HFF-Myc (cell line): ENCODE data around the gene PNLIP.

Experiments
- DNase-seq: peaks from one replicate; pipeline ENCODE4 v3.0.0-alpha.2; 2011; ENCODE audit warnings: low read depth; ENCODE audit errors: extremely low read depth
- H3K4me3 ChIP-seq: replicated peaks from 2 replicates; pipeline ENCODE4 v1.5.1; 2011; ENCODE audit warnings: low read depth, mild to moderate bottlenecking, control low read depth, low read length
- TF ChIP-seq, protein P1 (sequence below): IDR thresholded peaks from 2 replicates; pipeline ENCODE4 v1.5.1; 2012; ENCODE audit warnings: mild to moderate bottlenecking, low read depth, low read length, control low read depth; ENCODE audit errors: missing control alignments

The PNLIP gene

DNA sequence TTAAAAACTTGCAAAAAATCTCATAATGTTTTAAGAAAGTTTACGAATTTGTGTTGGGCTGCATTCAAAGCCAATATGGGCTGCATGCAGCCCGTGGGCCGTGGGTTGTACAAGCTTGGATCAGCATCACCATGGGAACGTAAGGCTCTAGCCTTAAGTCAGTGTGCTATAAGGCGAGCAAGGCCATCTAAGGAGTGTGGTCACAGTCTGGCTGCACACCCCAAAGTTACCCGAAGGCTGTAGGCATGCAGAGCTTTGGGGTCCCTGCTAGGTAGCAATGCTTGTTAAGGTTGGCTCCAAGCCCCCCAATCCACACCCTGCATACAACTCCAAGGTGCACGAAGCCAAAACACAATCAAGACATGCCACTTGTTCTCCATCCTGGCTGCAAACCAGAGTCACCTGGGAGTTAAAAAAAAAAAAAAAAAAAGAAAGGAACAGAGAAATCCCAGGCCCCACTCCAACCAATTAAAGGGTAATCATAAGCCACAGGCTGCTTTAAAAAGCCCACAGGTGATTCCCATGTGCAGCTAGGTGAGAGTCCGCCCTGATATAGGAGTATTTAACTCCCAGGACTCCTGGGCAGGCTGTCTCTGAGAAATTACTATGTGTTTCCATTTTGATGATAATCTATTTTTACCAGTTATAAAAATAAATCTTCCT, 66.5 kb downstream of the PNLIP start:
- no peak for DNase-seq
- no peak overlapping the region for H3K4me3 ChIP-seq
- TF ChIP-seq, protein P1, sequence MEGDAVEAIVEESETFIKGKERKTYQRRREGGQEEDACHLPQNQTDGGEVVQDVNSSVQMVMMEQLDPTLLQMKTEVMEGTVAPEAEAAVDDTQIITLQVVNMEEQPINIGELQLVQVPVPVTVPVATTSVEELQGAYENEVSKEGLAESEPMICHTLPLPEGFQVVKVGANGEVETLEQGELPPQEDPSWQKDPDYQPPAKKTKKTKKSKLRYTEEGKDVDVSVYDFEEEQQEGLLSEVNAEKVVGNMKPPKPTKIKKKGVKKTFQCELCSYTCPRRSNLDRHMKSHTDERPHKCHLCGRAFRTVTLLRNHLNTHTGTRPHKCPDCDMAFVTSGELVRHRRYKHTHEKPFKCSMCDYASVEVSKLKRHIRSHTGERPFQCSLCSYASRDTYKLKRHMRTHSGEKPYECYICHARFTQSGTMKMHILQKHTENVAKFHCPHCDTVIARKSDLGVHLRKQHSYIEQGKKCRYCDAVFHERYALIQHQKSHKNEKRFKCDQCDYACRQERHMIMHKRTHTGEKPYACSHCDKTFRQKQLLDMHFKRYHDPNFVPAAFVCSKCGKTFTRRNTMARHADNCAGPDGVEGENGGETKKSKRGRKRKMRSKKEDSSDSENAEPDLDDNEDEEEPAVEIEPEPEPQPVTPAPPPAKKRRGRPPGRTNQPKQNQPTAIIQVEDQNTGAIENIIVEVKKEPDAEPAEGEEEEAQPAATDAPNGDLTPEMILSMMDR, result no peak

DNA sequence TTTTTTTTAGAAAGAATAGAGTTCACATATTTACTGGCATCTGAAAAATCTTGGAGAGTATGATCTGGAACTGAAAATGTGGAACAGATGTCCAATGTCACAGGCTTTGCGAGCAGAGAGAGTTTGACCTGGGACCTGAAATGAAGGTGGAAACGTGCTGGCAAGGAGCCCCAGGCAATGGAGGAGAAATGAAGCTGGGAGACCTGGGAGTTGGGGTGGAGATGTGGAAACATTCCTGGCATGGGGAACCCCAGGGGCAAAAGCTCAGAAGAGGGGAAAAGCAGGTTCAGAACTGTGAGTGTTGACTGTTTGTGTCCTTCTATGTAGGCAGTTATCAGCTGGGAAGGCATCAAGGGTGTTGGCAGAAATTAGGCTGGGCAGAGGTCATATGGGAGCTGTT, 67.7 kb downstream of the PNLIP start:
- no peak overlapping the region for H3K4me3 ChIP-seq
- DNase-seq, result no peak
- TF ChIP-seq, protein P1, result no peak

DNA sequence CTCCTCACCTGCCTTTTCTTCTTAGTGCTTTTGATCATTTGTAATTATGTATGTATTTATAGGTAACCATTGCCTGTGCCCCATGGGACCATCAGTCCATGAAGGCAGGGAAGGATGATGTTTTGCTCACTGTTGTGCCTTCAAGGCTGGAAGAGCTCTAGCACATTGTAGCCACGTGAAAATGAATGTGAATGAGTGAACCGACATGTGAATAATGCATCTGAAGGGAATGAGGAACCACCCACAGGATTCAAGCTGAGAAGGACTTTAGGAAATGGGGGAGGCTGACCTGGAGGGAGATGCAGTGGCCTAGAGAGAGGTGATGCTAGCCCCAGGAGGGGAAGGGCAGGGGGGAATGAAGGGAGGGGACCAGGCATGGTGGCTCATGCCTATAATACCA, 69.1 kb downstream of the PNLIP start:
- no peak overlapping the region for H3K4me3 ChIP-seq
- DNase-seq, result no peak
- TF ChIP-seq, protein P1, result no peak

DNA sequence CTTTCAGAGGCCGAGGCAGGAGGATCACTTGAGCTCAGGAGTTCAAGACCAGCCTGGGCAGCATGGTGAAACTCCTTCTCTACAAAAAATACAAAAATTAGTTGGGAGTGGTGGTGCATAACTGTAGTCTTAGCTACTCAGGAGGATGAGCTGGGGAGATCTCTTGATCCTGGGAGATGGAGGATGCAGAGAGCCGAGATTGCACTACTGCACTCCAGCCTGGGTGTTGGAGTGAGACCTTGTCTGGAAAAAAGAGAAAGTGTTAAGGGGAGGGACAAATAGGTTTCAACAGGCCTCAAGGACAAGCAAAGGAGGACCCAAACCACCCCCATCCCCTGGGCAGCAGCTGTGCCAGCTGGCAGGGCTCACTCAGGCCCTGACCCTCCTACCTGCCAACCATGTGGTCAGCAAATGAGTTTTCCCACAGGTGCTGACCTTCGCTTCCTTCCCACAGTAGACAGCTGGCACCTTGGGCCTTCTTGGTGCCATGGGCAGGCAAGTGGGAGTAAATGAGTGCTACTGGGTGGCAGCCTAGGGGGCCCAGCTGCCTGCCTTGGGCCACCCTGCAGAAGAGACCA, 69.6 kb downstream of the PNLIP start:
- TF ChIP-seq, protein P1, result no peak
- H3K4me3 ChIP-seq, result no peak overlapping the region
- no peak for DNase-seq
